Stimulated activated CD8-positive, alpha-beta memory T cell treated with anti-CD3 and anti-CD28 coated beads, Interleukin-7, amount 100 ng/mL, for 24 hours (primary cell): ENCODE results near the gene MLPH.

Experiments
- DNase-seq: peaks from one replicate; pipeline ENCODE4 v3.0.0-alpha.2; 2020; ENCODE audit warnings: low read depth

Gene MLPH

DNA sequence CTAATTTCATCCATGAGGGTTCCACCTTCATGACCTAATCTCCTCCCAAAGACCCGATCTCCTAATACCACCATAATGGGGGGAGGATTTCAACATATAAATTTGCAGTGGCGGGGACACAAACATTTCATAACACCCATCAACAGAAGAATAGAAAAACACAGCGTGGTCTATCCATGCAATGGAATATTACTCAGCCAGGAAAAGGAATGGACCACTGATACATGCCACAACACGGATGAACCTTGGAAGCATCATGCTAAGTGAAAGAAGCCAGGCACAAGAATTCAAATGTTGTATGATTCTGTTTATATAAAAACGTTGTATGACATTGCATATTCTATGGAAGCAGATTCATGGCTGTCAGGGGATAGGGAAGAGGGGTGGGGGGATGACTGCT is 82.0 kb downstream of the MLPH start:
- no peak for DNase-seq

DNA sequence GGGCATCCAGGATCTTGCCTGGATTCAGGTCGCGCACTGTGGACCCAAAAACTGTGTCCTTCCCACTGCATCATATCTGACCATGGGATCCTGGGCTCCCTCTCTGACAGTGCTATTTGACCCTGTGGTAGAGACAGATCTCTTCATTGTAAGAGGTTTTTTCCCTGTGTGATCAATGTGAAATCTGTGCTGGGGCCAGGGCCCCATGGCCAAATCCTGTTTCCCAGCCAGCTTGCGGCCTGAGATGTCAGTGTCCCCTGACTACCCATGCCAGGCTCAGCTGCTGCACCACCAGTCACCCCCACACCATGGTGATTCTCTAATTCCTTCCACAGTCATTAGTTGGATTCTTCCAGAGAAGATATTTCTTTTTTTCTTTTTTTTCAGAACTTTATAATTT is 82.8 kb downstream of the MLPH start:
- DNase-seq, result no peak

DNA sequence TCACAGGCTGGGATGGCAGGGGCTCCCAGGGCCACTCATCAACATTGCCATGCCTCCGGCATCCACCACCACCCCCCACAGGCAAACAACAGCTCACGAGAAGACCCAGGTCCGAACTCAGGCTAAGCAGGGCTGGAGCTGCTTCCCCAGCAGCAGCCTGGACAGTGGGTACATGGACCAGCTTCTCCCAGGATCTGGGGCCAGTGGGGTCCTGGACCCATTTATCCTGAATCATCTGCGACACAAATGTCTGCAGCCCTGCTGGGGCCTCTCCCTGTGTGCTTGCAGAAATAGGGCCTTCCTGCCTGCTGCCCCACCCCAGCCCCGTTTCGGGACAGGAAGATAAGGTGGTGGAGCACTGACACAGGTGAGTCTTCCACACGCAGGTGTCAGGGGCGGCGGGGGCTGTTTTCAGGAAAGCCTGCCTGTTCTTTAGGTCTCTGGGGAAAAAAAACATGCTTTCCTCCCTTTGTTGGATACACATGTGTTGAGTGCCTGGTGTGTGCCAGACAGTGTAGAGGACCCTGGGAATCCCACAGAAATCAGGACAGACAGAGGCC is 83.8 kb downstream of the MLPH start:
- DNase-seq, result no peak

DNA sequence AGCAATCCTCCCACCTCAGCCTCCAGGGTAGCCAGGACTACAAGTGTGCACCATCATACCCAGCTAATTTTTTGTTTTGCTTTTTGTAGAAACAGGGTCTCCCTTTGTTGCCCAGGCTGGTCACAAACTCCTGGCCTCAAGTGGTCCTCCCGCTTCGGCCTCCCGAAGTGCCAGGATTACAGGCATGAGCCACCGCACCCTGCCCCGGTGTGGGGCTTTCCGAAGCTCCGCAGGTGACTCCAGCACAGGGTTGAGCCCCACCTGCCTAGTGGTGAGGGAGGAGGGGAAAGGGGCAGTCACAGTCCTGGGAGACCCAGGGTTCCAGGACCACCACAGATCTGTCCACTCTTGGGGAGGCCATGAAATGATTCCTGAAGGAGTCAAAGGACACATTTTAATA is 84.5 kb downstream of the MLPH start:
- DNase-seq, result no peak

DNA sequence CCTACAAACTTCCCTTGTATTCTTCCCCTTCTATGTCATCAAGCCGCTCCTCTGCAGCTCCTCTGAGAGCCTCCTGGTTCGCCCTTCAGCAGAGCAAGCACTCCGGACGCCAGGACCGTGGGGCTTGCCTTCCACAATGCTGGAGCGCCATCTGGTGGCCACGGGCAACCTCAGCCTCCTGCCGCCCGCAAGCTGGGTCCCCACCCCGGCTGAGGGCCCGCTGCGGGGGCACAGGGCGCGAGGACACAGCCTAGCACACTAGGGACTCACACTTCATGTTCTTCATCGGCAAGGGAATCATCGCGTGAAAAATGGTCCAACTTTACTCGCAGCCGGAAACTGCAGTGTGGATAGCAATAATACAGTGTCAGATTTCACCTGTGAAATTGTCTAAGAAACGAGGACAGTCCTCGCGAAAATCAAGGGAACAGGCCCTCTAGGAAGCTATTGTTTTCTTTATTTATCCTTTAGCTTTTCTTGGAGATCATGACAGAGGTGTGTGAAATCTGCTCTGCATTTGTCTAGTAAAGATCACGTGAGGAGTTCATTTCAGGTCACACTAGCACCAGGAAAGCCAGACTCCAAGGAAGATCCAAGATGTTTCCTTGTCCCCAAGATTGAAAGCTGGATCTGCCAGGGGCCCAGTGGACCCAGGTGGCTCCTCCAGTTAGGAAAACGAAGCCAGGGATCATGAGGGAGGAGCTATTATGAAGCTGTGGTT is 85.1 kb downstream of the MLPH start:
- DNase-seq, result peak; percentile 83

DNA sequence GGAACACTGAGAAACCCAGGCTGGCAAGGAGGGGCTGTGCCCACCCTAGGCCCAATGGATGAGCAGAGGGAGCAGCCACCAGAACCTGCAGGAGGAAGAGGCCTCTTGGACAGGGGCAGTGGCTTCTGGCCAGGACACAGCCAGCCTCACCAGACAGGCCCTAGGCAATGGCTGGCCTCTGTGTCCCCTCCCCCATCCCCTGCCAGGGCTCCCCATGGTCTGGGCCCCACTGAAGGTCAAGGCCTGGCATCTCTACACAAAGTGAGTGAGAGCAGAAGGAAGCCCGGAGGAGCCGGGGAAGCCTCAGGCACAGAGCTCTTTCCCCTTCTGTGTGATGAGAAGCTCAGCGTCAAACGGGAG is 85.7 kb downstream of the MLPH start:
- DNase-seq, result no peak

DNA sequence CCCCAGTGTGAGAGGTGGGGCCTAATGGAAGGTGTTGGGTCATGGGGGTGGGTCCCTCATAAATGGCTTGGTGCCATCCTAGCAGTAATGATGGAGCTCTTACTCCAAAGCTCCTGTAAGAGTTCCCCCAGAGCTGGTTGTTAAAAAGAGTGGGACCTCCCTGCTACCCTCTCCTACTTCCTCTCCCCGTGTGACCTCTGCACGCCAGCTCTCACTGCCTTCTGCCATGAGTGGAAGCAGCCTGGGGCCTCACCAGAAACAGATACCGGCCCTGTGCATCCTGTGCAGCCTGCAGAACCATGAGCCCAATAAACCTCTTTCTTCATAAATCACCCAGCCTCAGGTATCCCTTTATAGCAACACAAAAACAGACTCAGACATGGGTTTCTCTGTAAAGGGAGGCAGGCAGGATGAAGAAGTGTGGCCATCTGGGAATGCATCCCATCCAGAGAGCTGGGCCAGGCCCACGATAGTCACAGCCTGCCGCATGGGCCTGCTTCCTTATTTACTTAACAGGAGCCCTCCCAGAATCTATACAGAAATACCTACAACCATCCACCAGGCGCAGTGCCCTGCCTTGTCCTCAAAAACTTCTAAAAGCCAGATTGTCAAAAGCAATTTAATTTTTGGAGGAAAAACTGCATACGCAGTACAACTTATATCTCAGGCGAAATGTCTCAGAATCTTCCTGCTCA is 86.8 kb downstream of the MLPH start:
- DNase-seq, result no peak

DNA sequence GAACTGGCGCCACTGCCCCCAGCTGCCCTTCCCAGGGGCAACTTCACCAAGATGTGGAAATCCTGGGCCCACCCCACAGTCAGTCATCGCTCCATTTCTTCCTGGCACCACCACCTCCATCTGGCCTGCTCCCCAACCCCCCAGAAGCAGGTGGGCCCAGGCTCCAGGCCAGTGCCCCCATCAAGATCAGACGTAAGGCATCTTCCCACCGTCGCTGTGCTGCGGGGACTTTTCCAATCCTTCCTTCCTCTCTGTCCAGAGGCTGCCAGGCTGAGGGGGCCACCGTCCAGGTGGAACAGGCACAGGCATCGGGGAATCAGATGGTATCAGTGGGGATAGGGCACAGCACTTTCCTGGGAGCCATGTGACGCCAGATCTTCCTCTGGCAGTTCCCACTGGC is 87.4 kb downstream of the MLPH start:
- no peak for DNase-seq

DNA sequence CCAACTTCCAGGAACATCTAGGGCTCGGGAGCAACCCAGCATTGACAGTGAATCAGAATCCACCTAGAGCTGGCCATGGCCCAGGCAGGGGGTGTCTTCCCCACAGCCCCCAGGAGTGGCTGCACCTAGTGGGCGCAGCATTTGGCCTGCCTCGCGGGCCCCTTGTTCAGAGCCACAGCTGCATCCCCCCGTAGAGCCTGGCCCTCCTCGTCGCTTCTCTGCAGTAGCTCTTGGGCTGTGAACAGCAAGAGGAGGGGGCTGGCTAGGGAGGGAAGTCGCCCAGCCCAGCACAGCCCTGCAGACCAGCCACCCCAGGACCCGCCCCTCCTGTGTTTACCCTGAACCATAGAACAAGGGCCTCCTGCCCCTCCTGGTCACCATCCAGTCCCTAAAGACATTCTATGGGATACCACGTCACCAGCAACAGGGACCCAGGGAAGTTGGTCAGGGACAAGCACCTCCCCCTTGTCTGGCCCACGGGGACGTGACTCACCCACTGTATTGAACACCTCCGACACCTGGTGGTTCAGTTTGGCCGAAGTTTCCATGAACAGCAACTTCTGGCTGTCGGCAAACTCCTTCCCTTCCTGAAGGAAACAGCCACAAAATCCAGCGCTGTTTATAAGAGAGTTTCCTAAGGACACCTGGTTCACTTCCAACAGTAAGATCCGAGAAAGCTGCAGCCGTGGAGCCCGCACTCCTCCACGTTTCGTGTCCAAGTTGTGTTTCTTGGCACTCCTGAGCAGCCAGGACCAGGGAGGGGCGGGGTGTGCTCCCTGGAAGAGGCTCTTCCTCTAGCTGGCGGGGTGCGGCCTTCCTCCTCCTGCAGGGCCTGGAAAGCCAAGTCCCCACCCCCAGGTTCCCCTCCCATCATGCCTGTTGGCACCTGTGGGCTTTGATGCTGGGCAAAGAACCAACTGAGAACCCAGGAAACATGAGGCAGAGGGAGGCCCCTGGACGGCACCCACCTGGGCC is 88.1 kb downstream of the MLPH start:
- no peak for DNase-seq

DNA sequence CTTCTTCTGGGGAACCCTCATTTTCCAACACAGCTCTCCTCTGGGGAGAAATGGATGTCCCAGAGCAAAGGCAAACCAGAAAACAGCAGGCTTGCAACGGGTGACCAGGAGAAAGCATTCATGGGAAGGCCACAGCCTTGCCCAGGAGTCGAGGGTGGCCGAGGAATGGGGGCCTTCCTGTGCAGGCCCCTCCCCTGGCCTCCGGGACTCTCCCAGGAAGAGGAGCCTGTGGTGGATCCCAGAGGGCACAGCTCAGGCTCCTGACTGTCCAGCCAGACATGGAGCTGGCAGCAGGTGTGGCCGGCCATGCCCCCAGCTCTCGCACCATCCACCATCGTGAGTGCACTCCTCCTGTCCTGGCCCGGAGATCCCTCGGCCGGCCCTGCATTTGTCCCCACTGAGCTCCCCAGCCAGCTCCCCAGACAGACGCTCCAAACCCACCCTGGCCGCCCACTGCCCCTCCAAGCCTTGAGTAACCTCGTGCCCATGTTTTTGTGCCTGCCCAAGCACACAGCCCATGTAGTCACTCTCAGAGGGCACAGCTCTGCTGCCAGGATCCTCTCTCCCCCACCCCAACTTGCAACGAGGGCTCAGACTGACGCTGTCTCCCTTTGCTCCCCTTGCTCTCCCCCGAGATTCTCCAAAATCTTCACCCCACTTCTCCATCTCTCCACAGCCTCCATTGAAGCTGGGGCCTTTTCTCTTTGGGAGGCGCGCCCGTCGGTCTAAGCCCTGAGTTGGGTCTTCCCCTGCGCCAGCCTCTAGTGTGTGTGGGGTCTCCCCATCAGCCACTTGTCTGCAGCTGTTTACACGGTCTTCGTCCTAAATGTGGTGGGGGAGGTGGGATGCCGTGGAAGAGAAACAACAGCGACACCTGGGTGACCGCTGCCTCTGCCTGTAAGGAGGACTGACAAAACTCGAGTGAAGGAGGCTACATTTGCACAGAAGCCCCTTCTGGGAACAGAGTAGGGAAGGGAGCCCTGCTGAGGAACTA is 89.1 kb downstream of the MLPH start:
- no peak for DNase-seq

DNA sequence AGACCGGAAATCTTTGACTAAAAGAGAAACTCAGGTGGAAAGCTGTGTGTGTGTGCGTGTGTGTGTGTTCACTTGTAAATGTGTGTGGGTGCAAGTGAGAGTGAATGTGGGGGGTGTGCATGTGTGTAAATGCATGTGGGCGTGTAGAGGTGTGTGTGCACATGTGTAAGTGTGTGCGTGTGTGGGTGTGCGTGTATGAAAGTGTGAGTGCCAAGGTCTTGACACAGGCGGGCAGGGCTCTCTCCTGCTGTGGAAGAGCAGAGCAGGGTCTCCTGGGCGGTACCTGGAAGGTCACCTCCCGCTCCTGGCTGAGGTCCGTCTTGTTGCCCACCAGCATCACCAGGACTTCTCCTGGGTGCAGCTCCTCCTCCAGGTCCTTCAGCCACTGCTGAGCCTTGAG is 89.9 kb downstream of the MLPH start:
- DNase-seq, result no peak

DNA sequence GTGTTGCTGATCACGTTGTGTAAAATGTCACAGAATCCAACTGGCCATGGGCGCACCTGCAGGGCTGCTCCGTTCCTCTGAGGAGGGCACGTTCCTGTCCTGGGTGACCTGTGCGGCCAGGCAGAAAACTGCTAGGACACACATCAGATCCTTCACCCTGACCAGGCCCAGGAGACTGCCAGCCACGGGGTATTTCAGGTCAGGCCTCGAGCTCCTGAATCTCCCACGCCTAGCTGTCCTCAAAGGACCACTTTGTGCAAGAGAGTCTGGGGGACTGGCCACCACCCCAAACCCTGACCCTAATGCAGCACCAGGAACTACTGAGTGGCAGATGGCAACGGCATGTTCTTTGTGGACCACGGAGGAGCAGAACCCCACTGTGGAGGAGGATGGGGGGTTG is 90.4 kb downstream of the MLPH start:
- DNase-seq, result no peak

DNA sequence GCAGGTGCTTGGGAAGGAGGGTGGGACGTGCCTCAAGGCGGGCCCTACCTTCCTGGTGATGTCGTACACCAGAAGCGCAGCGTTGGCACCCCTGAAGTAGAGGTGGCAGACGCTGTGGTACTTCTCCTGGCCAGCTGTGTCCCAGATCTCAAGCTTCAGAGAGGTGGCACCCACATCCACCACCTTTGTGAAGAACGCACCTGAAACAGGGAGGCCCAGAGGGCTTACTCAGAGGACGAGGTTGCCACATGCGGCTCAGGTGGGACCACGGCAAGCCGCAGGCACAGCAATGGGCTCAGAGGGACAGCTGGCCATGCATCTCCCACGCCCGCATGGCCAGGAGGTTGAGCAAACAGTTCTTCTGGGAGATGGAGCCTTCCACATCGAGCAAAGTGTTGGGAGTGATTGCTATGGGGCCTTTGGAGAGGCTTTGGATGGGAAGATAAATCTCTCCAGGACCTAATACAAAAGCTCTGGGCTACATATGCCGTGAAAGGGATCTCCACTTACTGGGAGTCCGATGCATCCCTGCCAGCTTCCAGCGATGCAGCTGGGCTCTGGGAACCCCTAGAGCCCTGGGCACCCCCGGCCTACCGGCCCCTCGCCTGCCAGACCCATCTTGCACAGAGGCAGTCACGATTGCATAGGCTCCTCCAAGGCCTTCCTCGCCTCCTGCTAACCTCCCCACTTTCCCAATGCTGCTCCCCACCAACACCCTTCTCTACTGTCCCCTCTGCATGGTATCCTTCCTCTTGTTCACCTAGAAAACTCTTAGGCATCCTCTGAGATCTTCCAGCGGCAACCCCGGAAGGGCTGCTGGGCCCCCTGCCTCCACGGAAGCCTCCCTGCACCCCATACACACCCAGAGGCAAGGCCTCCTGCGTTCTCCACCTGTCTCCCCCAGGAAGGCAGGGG is 91.2 kb downstream of the MLPH start:
- DNase-seq, result no peak

DNA sequence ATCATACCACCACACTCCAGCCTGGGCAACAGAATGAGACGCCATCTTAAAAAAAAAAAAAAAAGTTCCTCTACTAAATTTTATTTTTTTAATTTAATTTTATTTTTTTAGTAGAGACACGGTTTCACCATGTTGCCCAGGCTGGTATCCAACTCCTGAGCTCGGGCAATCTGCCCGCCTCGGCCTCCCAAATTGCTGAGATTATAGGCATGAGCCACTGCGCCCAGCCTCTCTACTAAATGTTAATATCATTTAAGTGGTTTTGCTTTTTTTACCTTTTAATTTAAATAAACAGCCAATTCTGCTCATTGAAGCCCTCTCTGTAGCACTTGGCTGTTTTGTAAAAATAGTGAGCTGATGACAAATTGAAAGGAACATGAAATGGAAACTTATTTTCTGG is 94.3 kb downstream of the MLPH start:
- DNase-seq, result no peak

DNA sequence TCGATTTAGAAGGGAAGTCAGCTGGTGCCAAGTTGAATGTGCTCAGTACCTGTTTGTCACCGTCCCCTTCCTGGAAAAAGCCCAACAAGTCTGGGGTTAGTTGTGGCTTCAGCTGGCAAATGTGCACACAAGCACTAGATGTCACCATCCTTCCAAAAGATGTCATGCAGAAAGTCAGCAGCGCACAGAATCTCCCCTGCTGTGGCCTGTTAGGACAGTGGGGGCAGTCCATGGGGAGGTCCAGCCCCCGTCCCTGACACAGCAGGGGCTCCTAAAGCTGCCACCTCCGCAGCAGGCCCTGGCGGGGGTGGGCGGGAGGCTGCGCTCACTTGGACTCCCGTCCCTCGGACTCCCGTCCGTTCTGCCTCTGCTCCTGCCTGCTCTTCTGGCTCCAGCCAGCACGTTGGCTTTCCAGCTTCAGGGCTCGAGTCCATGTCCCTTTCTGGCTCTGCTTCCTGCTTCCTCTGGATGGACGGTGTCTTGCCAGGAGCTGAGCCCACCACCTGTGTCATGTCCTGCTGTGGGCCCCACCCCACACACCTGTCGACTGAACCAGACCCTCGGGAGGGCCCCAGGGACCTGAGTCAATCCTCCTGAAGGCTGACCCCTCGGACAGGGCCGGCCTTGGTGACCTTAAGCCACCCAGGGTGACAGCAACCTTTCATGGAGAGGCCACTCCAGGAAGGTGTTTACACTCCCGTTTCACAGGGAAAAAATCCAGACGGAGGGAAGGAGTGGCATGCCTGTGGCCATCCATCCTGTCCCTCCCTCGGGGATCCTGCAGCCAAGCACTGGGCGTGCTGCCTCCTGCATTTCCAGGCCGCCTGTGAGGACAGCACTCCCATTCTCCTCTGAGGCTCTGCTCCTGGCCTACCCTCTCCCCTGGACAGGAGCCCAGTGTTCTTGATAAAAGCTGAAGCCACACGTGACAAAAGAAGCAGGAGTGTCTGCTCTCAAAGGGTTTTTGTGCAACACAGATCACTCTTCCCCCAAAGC is 95.0 kb downstream of the MLPH start:
- no peak for DNase-seq

DNA sequence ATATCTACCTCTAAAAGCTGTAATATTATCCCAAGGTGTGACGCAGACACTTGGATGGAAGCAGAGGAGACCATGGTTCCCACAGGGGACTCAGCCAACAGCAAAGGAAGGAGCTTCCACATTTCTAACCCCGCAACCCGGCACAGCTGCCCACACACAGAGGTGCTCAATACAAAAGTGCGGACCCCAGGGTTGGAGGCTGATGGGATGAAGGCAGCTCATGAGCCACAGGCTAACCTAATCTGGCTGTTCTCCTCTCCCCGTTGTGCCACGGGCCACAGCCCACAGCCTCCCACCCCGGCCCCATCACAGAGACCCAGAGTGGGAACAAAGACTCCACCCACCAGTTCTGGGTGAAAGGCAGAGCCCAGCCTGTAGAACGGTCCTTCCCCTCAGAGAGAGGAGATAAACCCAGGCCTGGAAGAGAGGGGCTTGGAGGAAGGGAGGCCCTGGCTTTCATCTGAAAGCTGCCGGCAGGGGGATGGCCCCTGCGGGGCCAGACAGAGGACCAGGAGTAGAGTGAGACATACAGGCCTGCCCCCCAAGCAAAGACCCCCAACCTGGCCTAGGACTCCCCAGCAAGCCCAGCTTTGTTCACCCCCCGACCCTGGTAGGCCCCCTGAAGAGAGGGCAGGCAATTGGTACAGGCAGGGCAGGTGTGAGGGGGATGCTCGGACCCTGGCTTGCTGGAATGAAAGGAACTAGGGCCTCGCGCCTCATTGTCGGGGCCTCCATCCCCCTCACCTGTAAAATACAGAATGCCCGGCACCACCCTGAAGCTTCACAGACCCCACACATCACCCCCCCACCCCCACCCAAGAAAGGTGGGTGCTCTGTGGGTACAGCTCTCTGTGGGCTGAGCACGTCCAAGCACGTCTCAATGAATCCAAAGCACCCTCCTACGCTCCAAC is 96.6 kb downstream of the MLPH start:
- DNase-seq, result no peak

DNA sequence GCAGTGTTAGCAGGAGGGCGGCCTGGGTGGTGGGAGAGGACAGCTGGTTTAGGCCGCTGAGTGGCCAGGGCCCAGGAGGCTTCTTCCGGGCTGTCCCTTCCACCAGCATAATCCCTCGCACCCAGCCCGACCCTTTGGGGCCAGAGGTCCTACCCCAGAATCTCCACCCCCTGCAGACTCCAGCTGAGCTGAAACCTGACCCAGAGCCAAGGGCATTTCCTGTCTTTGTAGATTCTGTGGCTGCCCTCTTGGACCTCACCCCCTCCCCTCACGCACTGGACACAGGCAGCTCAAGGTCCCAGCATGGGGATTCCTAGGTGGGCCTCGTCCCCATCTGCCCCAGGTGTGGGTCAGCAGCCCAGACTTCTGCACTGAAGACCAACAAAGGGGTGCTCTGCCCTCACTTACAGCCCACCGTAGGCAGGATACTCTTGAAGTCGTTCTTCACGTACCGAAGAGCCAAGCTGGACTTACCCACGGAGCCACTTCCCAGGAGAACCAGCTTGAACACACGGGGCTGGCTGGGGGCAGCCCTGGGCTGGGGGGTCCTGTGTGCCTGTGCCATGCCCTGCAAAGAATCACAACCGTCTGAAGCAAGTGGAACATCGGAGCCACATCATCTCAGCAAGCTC is 98.7 kb downstream of the MLPH start:
- no peak for DNase-seq
